Smooth muscle cell (in vitro differentiated cells): ENCODE measurements around the gene GALNT2. TPM values are rescaled to one million over a fixed set of nuclear protein-coding genes. Genes with fewer than 3 reads are reported as not detected.

ENCODE experiments used
- DNase-seq: peaks from one replicate; lab custom pipeline; 2025; ENCODE audit not compliant: unreplicated experiment; lab: John Stamatoyannopoulos, UW
- H2AFZ ChIP-seq: fragments of 200-600 bp; sonication (generic); 2 replicates; pipeline ENCODE4 v1.6.0; 2016; ENCODE audit warnings: antibody characterized with exemption, low read depth, mild to moderate bottlenecking
- H3F3A ChIP-seq: fragments of 200-600 bp; sonication (generic); 2 replicates; pipeline ENCODE4 v1.6.0; 2017; ENCODE audit warnings: antibody characterized with exemption, low read depth
- H3K27ac ChIP-seq: fragments of 200-600 bp; sonication (generic); 2 replicates; pipeline ENCODE4 v1.5.1; 2016; ENCODE audit warnings: low read depth, mild to moderate bottlenecking
- H3K27me3 ChIP-seq: fragments of 200-600 bp; sonication (generic); 2 replicates; pipeline ENCODE4 v1.6.1; 2016; ENCODE audit warnings: low read depth, mild to moderate bottlenecking
- H3K36me3 ChIP-seq: fragments of 200-600 bp; sonication (generic); 2 replicates; pipeline ENCODE4 v1.5.1; 2016; ENCODE audit warnings: low read depth
- H3K4me1 ChIP-seq: fragments of 200-600 bp; sonication (generic); 2 replicates; pipeline ENCODE4 v1.5.1; 2016; ENCODE audit warnings: low read depth
- H3K4me2 ChIP-seq: fragments of 200-600 bp; sonication (generic); 2 replicates; pipeline ENCODE4 v1.6.0; 2016; ENCODE audit warnings: mild to moderate bottlenecking
- H3K4me3 ChIP-seq: fragments of 200-600 bp; sonication (generic); 2 replicates; pipeline ENCODE4 v1.5.1; 2016; ENCODE audit warnings: mild to moderate bottlenecking
- H3K79me2 ChIP-seq: fragments of 200-600 bp; sonication (generic); 2 replicates; pipeline ENCODE4 v1.6.0; 2016; ENCODE audit warnings: low read depth, mild to moderate bottlenecking
- H3K9ac ChIP-seq: fragments of 200-600 bp; sonication (generic); 2 replicates; pipeline ENCODE4 v1.6.0; 2016; ENCODE audit warnings: low read depth
- H3K9me3 ChIP-seq: fragments of 200-600 bp; sonication (generic); replicated peaks from 2 replicates; pipeline ENCODE4 v1.5.1; 2016; ENCODE audit warnings: low read depth
- H4K20me1 ChIP-seq: fragments of 200-600 bp; sonication (generic); 2 replicates; pipeline ENCODE4 v1.6.0; 2016; ENCODE audit warnings: low read depth
- WGBS: methylation state at CpG from one replicate; pipeline ENCODE4 v1.1.7; 2016; ENCODE audit warnings: low lambda C conversion rate; 5-methylcytosine and 5-hydroxymethylcytosine counted together
- polyA plus RNA-seq: library from polyadenylated mRNA; unstranded; fragments of >200 nt; fragmentation: Nextera tagmentation; extraction: Ambion mirVana; gene quantifications from 2 replicates; pipeline ENCODE4 v1.2.1, GENCODE V29; 2016
- total RNA-seq: library from RNA; depleted of rRNA; stranded (reverse); fragments of >200 nt; gene quantifications from 2 replicates; pipeline ENCODE4 v1.2.3, GENCODE V29; 2014
- TF ChIP-seq, protein P1 (sequence below): fragments of 200-600 bp; sonication (generic); IDR thresholded peaks from 2 replicates; pipeline ENCODE4 v1.5.1; 2017; ENCODE audit warnings: borderline replicate concordance, mild to moderate bottlenecking, antibody characterized with exemption; ENCODE audit not compliant: insufficient read depth, poor library complexity, severe bottlenecking

The GALNT2 gene
- total and polyA plus RNA-seq, 2 experiments from 2014 or later = 76.4 to 152 TPM

DNA sequence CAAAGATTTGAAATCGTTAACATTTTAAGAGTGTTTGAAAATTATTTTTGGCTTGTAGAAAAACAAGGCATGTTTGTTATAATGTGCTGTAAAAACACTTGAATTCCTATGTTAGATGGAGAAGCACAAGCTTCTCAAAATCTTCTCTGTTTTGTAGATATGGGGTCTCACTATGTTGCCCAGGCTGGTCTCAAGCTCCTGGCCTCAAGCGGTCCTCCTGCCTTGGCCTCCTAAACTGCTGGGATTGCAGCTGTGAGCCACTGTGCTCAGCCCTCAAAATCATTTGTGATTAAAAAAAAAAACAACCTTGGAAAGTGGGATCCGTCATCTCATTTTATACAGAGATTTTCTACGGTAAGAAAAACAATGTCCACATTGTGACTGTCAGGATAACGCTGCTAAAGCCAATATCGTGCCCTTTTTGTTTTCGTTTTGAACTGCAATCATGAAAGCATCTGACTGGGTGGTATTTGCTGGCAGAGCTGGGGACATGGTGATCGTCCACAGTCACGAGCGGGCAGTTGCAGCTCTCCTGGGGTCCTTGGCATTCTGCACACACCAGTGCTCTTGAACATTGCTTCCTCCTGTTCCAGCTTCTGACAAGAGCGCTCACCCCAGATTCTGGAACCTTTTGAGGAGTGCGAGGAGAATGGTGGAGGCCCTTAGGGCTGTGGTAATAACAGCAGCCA lies 246.6 kb downstream of the GALNT2 start:
- 82% methylated on average over 12 of the region's 12 CpGs for WGBS
- H4K20me1 ChIP-seq = no peaks in the 10 kb centered on the region

DNA sequence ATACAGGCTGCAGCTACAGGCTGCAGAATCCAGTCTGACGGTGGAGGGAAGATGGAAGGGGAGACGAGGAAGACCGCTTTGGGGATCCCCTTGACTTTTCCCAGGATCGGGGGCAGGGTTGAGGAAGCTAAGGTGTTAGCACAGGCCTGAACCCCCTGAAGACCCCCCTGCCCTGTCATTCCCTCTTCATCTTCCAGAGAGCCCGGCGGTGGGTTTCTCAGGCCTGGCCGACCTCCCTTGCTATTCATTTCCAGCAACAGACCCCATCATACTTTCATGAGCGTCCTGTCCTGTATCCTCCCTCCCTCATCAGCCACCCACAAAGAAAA lies 247.1 kb downstream of the GALNT2 start:
- DNase-seq = no peak
- Histone ChIP-seq H3K4me2 (no peak overlapping the region), H3K79me2 (no peaks in the 10 kb centered on the region), H3K36me3 (no peaks in the 10 kb centered on the region), H3K9me3 (no peaks in the 10 kb centered on the region), H2AFZ (no peak overlapping the region), H3K9ac (no peak overlapping the region), H3K4me1 (no peaks in the 10 kb centered on the region), H4K20me1 (no peaks in the 10 kb centered on the region), H3K27ac (no peak overlapping the region), H3K27me3 (no peaks in the 10 kb centered on the region), H3F3A (no peaks in the 10 kb centered on the region), H3K4me3 (no peak overlapping the region)
- 88% methylated on average over 8 of the region's 8 CpGs for WGBS
- TF ChIP-seq, protein P1, sequence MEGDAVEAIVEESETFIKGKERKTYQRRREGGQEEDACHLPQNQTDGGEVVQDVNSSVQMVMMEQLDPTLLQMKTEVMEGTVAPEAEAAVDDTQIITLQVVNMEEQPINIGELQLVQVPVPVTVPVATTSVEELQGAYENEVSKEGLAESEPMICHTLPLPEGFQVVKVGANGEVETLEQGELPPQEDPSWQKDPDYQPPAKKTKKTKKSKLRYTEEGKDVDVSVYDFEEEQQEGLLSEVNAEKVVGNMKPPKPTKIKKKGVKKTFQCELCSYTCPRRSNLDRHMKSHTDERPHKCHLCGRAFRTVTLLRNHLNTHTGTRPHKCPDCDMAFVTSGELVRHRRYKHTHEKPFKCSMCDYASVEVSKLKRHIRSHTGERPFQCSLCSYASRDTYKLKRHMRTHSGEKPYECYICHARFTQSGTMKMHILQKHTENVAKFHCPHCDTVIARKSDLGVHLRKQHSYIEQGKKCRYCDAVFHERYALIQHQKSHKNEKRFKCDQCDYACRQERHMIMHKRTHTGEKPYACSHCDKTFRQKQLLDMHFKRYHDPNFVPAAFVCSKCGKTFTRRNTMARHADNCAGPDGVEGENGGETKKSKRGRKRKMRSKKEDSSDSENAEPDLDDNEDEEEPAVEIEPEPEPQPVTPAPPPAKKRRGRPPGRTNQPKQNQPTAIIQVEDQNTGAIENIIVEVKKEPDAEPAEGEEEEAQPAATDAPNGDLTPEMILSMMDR = no peak

More for the DNA sequence above, 246.6 kb downstream of the GALNT2 start:
- Histone ChIP-seq H3K4me3 (no peak overlapping the region), H3K9me3 (no peaks in the 10 kb centered on the region), H3K4me2 (no peak overlapping the region), H3K79me2 (no peaks in the 10 kb centered on the region), H2AFZ (no peak overlapping the region), H3K27me3 (no peaks in the 10 kb centered on the region), H3K27ac (no peak overlapping the region), H3K9ac (no peak overlapping the region), H3K4me1 (no peaks in the 10 kb centered on the region), H3F3A (no peaks in the 10 kb centered on the region), H3K36me3 (no peaks in the 10 kb centered on the region)
- TF ChIP-seq, protein P1 = no peak
- DNase-seq = no peak

DNA sequence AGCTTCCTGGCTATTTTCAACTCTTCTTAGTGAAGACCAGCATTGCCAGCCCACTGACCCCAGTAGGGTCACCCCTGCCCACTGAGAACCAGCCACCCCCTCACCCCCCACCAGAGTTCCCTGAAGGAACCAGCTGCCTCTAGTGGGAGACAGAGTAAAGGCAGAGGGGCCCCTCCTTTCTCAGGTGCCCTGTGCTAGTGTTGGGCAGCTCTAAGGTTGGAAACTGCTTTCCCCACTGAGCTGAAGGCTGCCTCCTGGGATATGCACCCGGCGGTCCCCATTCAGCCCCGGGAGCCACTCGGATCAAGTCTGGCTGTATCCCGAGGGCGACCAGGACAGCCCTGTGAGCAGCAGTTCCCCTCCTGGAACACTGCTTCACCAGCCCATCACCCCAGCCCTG lies 248.1 kb downstream of the GALNT2 start:
- Histone ChIP-seq H3K27ac (no peak overlapping the region), H3K36me3 (no peaks in the 10 kb centered on the region), H3F3A (no peaks in the 10 kb centered on the region), H3K4me1 (no peaks in the 10 kb centered on the region), H3K4me2 (no peak overlapping the region), H3K9me3 (no peaks in the 10 kb centered on the region), H3K4me3 (no peak overlapping the region), H2AFZ (no peak overlapping the region), H3K79me2 (no peaks in the 10 kb centered on the region), H4K20me1 (no peaks in the 10 kb centered on the region), H3K9ac (no peak overlapping the region), H3K27me3 (no peaks in the 10 kb centered on the region)
- TF ChIP-seq, protein P1 = no peak
- WGBS = 88% methylated on average over 6 of the region's 6 CpGs
- no peak for DNase-seq
